Measurements from ENCODE around the gene SMNDC1. TPM values are rescaled to one million over a fixed set of nuclear protein-coding genes. Genes with fewer than 3 reads are reported as not detected.

The SMNDC1 gene
- total RNA-seq, 2 experiments from 2014 or later: 39.7 to 42.4 TPM

DNA sequence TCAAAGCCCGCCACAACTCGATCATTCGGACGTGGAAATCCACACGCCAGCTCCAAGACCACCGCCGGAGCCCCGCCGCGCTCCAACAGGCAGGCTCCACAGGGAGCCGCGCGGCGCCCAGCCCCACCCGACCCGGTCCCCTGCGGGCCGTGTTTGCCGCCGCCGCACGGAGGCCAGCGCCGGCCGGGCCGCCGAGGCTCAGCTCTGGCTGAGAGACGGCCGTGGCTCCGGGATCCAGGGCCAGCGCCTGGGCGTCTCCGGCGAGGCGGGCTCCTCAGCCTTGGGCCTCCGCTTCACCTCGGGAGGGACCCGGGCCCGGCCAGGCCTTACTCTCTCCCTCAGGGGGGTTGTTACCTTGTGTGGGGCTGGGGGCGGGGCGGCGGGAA, 333 bp downstream of the SMNDC1 start:
- ChIA-PET CTCF (interaction anchor here (0.8 to 5.6 kb wide), 11 partner anchors 15 to 306 kb away, joined by 3 to 55 read pairs (median 4); partner anchors contain the start of gene SMC3), POLR2A (interaction anchor here (0.8 to 2.4 kb wide), 13 partner anchors 8 to 556 kb away, joined by 3 to 11 read pairs (median 3); partner anchors contain the start of gene SMC3)
- H3K4me3 Mint-ChIP-seq: peak overlapping the region; percentile 93
- TF ChIP-seq CTCF (IDR thresholded peaks at IDR 0.05): no peak
- peaks cover 39% of the 10 kb centered on the region for H3K36me3 Mint-ChIP-seq (ENCODE audit: low read depth)
- peak overlapping the region; percentile 98 for H3K27ac Mint-ChIP-seq
- peak; percentile 50 for ATAC-seq
- H3K4me1 Mint-ChIP-seq (ENCODE audit: low read depth): peaks cover 43% of the 10 kb centered on the region
- H3K9me3 Mint-ChIP-seq: no peaks in the 10 kb centered on the region
- no peaks in the 10 kb centered on the region for H3K27me3 Mint-ChIP-seq
- DNase-seq: no peak
- intact Hi-C loops (cut with micrococcal nuclease): no loop called here

DNA sequence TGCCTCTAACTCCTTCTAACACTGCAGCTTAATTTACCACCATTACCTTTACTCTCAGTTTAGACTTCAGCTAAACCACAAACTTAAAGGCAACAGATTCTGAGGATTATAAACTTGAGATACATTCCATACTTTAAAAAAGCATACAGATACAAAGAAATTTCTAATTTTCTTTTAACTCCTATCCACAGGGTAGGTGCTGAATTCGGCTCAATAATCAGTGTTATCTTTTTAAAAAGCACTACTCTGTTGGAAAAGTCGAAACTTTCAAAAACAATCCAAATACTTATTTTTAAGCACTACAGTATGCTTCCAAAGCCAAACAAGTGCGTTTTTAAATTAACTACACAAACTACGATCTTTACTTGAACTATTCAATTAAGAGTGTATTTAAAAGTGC, 1.0 kb downstream of the SMNDC1 start:
- POLR2A ChIA-PET: interaction anchor here (0.8 to 2.4 kb wide), 6 partner anchors 8 to 557 kb away, joined by 3 to 11 read pairs (median 4); partner anchors contain the start of gene SMC3
- no peak for ATAC-seq

DNA sequence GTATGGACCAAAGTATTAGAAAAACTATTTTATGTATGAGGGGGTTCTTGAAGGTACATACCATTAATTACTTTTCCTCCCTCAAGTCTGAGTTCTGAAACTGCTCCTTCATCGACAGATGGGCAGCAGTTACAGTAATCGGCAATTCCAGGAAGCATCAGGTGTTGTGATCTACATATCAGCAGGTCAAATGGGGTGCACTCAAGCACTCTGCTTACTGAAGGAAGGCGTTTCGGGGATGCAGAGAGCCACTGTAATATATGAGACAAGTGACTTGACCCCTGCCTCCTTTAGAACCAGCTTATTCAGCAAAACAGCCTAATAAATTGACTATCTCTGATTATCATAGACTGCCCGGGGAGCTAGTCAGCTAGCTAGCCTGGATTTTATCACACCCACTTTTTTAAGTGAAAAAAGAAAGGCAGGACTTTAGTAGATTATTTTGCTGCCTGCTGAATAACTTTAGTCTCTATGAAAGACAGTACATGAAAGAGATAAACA, 4.2 kb downstream of the SMNDC1 start:
- H3K27me3 Mint-ChIP-seq: no peaks in the 10 kb centered on the region
- ATAC-seq (no peak), DNase-seq (no peak)
- intact Hi-C loops (cut with micrococcal nuclease): no loop called here
- no peak for TF ChIP-seq CTCF (IDR thresholded peaks at IDR 0.05)
- ChIA-PET POLR2A (interaction anchor here (0.8 kb wide), 1 partner anchor 22 kb away, joined by 3 read pairs; no protein-coding TSS in a partner anchor), CTCF (interaction anchor here (0.7 to 1.4 kb wide), 4 partner anchors 10 to 416 kb away, joined by 3 to 5 read pairs (median 4); no protein-coding TSS in a partner anchor)
- H3K4me3 Mint-ChIP-seq: no peak overlapping the region
- no peaks in the 10 kb centered on the region for H3K9me3 Mint-ChIP-seq
- H3K36me3 Mint-ChIP-seq (ENCODE audit: low read depth): peaks cover 66% of the 10 kb centered on the region
- H3K4me1 Mint-ChIP-seq (ENCODE audit: low read depth): peaks cover 50% of the 10 kb centered on the region
- H3K27ac Mint-ChIP-seq: peak overlapping the region; percentile 36

More for the DNA sequence above, 1.0 kb downstream of the SMNDC1 start:
- intact Hi-C loops (cut with micrococcal nuclease): no loop called here
- Mint-ChIP-seq H3K27me3 (no peaks in the 10 kb centered on the region), H3K36me3 (ENCODE audit: low read depth) (peaks cover 42% of the 10 kb centered on the region), H3K27ac (peak overlapping the region; percentile 87), H3K4me1 (ENCODE audit: low read depth) (peaks cover 47% of the 10 kb centered on the region), H3K9me3 (no peaks in the 10 kb centered on the region), H3K4me3 (peak overlapping the region; percentile 93)
- TF ChIP-seq CTCF (IDR thresholded peaks at IDR 0.05): no peak
- DNase-seq: no peak
- CTCF ChIA-PET: interaction anchor here (0.8 to 5.6 kb wide), 7 partner anchors 14 to 307 kb away, joined by 3 to 55 read pairs (median 4); no protein-coding TSS in a partner anchor

GRCh38 chr10:110296966-110297365, 7.8 kb downstream of the SMNDC1 start:
- POLR2A ChIA-PET: interaction anchor here (0.6 to 1.5 kb wide), 2 partner anchors 106 to 210 kb away, joined by 3 to 4 read pairs; no protein-coding TSS in a partner anchor
- H3K27ac Mint-ChIP-seq: peak overlapping the region; percentile 9
- H3K36me3 Mint-ChIP-seq (ENCODE audit: low read depth): peaks cover 70% of the 10 kb centered on the region
- intact Hi-C loops (cut with micrococcal nuclease): no loop called here
- CTCF ChIA-PET: interaction anchor here (1.7 to 2.5 kb wide), 2 partner anchors 150 to 159 kb away, joined by 4 to 9 read pairs; no protein-coding TSS in a partner anchor
- H3K4me1 Mint-ChIP-seq (ENCODE audit: low read depth): peaks cover 33% of the 10 kb centered on the region
- ATAC-seq (no peak), DNase-seq (no peak)
- no peaks in the 10 kb centered on the region for H3K27me3 Mint-ChIP-seq
- TF ChIP-seq CTCF (IDR thresholded peaks at IDR 0.05): no peak
- no peaks in the 10 kb centered on the region for H3K9me3 Mint-ChIP-seq
- H3K4me3 Mint-ChIP-seq: no peak overlapping the region

DNA sequence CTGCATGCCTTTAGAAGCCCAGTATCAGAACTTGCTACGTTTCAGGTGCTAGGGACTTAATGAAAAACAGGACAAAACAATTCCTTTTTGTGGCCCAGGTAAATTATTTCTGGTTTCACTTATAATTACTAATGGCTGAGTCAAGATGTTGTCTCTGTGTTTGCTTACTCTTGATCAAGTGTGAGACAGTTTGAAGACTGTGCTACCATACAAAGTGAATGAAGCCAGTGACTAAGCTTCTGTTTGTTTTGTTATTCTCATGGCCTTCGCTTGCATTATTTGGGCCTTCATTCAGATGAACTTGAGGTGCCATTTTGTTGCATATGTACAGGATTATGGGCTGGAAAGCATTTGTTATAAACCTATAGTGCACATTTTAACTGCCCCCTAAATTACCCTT, 17.9 kb downstream of the SMNDC1 start:
- Mint-ChIP-seq H3K4me1 (ENCODE audit: low read depth) (no peaks in the 10 kb centered on the region), H3K27me3 (no peaks in the 10 kb centered on the region), H3K36me3 (ENCODE audit: low read depth) (peaks cover 24% of the 10 kb centered on the region), H3K4me3 (no peak overlapping the region), H3K9me3 (no peaks in the 10 kb centered on the region), H3K27ac (no peak overlapping the region)
- no peak for TF ChIP-seq CTCF (IDR thresholded peaks at IDR 0.05)
- POLR2A ChIA-PET: no interaction called here
- DNase-seq: no peak
- no peak for ATAC-seq
- CTCF ChIA-PET: interaction anchor here (1.3 to 1.6 kb wide), 2 partner anchors 8 to 106 kb away, joined by 3 to 5 read pairs; no protein-coding TSS in a partner anchor
- intact Hi-C loops (cut with micrococcal nuclease): no loop called here

All from activated CD8-positive, alpha-beta T cell treated with anti-CD3 and anti-CD28 coated beads for 36 hours (primary cell).